Thyroid gland (tissue), 4 donors: ENCODE results near the gene HTT-AS. TPM values are rescaled to one million over a fixed set of nuclear protein-coding genes. Genes with fewer than 3 reads are reported as not detected.

ENCODE experiments used
- DNase-seq, 2 donors: peaks; one replicate each; pipeline ENCODE4 v3.0.0-alpha.2; 2019
- H3K27ac ChIP-seq, 3 donors: fragments of 200-600 bp; sonication (generic); 1 replicate in 2 of 3; 2 replicates in 1 of 3; pipeline ENCODE4 v1.5.1; 2016 to 2019; ENCODE audit warnings: mild to moderate bottlenecking in 1 of 3, moderate library complexity in 1 of 3
- H3K27me3 ChIP-seq: fragments of 200-600 bp; sonication (generic); one replicate; pipeline ENCODE4 v1.5.1; 2019
- H3K36me3 ChIP-seq, 2 donors: fragments of 200-600 bp; sonication (generic); one replicate each; pipeline ENCODE4 v1.5.1; 2016 to 2019
- H3K4me1 ChIP-seq, 2 donors: fragments of 200-600 bp; sonication (generic); one replicate each; pipeline ENCODE4 v1.5.1; 2017 to 2019
- H3K4me3 ChIP-seq, 3 donors: fragments of 200-600 bp; sonication (generic); replicated peaks in 1 of 3; 1 replicate in 2 of 3; 2 replicates in 1 of 3; pipeline ENCODE4 v1.5.1; 2016; ENCODE audit warnings: mild to moderate bottlenecking in 1 of 3
- H3K9me3 ChIP-seq: fragments of 200-600 bp; sonication (generic); one replicate; pipeline ENCODE4 v1.5.1; 2017
- CTCF ChIP-seq, 6 experiments: fragments of 200-600 bp in 3 of 6; fragments of 450-650 bp in 3 of 6; sonication (generic) in 3 of 6; IDR thresholded peaks; one replicate each; pipeline ENCODE4 v1.5.1; 2016 to 2019; ENCODE audit warnings: antibody characterized with exemption in 6 of 6, mild to moderate bottlenecking in 2 of 6, inconsistent platforms in 1 of 6, moderate library complexity in 1 of 6
- POLR2A ChIP-seq, 2 donors: fragments of 450-650 bp; IDR thresholded peaks; one replicate each; pipeline ENCODE4 v1.6.1; 2017; ENCODE audit warnings: antibody characterized with exemption in 2 of 2, mild to moderate bottlenecking in 2 of 2, moderate library complexity in 1 of 2
- whole genome bisulfite sequencing, 2 donors: methylation state at CpG; one replicate each; pipeline ENCODE4 v1.1.5; 2017; 5-methylcytosine and 5-hydroxymethylcytosine counted together
- intact Hi-C: fragments of 100-400 bp; cut with DNase I; formaldehyde crosslinking; loops from one replicate; pipeline ENCODE4 v1.15.1; 2023
- total RNA-seq, 4 donors: library from RNA; depleted of rRNA; stranded (reverse); fragments of >200 nt; gene quantifications; one replicate each; pipeline ENCODE4 v1.2.3, GENCODE V29; 2016

Gene HTT-AS
- total RNA-seq, 4 donors from 2014 or later, result not detected

- no peak overlapping the region for H3K27ac ChIP-seq
- peak; percentile 72 to 76 for DNase-seq
- 52 to 58% methylated on average over 20 of the region's 20 CpGs for WGBS, 2 donors
- no peaks in the 10 kb centered on the region for H3K9me3 ChIP-seq
- no peaks in the 10 kb centered on the region for H3K36me3 ChIP-seq
- TF ChIP-seq POLR2A (IDR thresholded peaks at IDR 0.05) (no peak), CTCF (IDR thresholded peaks at IDR 0.05) (peak; percentile 24 to 84 (median 70))
- H3K27me3 ChIP-seq, result no peaks in the 10 kb centered on the region
- intact Hi-C loops, result no loop called here
- H3K4me3 ChIP-seq, result no peak overlapping the region
- H3K4me1 ChIP-seq, result peaks cover 0 to 4% of the 10 kb centered on the region in 2 donors
These were observed 26.7 kb downstream of the HTT-AS start for GRCh38 chr4:3047464-3048286.

GRCh38 chr4:3046623-3047022 lies 27.7 kb downstream of the HTT-AS start:
- Histone ChIP-seq H3K27me3 (no peaks in the 10 kb centered on the region), H3K36me3 (no peaks in the 10 kb centered on the region), H3K27ac (no peak overlapping the region), H3K4me1 (peaks cover 4 to 8% of the 10 kb centered on the region in 2 donors), H3K4me3 (no peak overlapping the region), H3K9me3 (no peaks in the 10 kb centered on the region)
- DNase-seq, result no peak
- TF ChIP-seq POLR2A (IDR thresholded peaks at IDR 0.05), result no peak
- no peak for TF ChIP-seq CTCF (IDR thresholded peaks at IDR 0.05)
- intact Hi-C loops, result no loop called here
- 88 to 90% methylated on average over 4 of the region's 4 CpGs for WGBS, 2 donors

- WGBS, 2 donors, result 81 to 85% methylated on average over 7 of the region's 7 CpGs
- TF ChIP-seq CTCF (IDR thresholded peaks at IDR 0.05), result no peak
- Histone ChIP-seq H3K27me3 (no peaks in the 10 kb centered on the region), H3K4me1 (peaks cover 4 to 8% of the 10 kb centered on the region in 2 donors), H3K9me3 (no peaks in the 10 kb centered on the region), H3K27ac (no peak overlapping the region), H3K36me3 (no peaks in the 10 kb centered on the region), H3K4me3 (no peak overlapping the region)
- DNase-seq, result no peak
- intact Hi-C loops, result no loop called here
These were observed 28.2 kb downstream of the HTT-AS start for GRCh38 chr4:3046162-3046561.

GRCh38 chr4:3044870-3045819 lies 29.2 kb downstream of the HTT-AS start:
- intact Hi-C loops, result no loop called here
- TF ChIP-seq POLR2A (IDR thresholded peaks at IDR 0.05) (no peak), CTCF (IDR thresholded peaks at IDR 0.05) (no peak)

More at GRCh38 chr4:3044870-3045819, 29.2 kb downstream of the HTT-AS start:
- 86 to 88% methylated on average over 22 of the region's 22 CpGs for WGBS, 2 donors
- H3K36me3 ChIP-seq, result no peaks in the 10 kb centered on the region
- peak in 1 of 2 donors; percentile 14 for DNase-seq
- no peaks in the 10 kb centered on the region for H3K9me3 ChIP-seq
- H3K4me3 ChIP-seq, result no peak overlapping the region
- peaks cover 4 to 8% of the 10 kb centered on the region in 2 donors for H3K4me1 ChIP-seq
- H3K27me3 ChIP-seq, result no peaks in the 10 kb centered on the region
- no peak overlapping the region for H3K27ac ChIP-seq
